Activated CD8-positive, alpha-beta memory T cell treated with anti-CD3 and anti-CD28 coated beads for 24 hours (primary cell): ENCODE results near the gene LDLRAD4.

Experiments used
- DNase-seq: peaks from one replicate; pipeline ENCODE4 v3.0.0-alpha.2; 2020

Gene LDLRAD4

DNA sequence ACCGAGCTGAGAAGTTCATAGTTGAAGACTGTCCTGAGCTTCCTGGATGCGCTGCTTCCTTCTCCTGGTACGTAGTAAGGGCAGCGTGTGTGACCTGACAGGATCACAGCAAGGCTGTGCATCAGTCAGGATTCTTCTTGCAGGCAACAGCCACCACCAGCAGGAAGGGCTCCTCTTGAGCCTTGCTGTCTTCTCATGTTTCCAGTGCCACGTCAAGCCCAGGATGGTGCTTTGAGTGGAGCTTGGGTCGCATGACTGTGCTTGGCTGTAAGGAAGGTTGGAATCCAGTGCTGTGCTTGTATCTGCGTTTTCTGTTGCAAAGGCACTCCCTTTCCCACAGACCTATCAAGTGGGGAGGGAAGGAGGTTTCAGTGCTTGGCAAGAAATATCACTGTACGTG lies 194.3 kb downstream of the LDLRAD4 start:
- peak; percentile 47 for DNase-seq

DNA sequence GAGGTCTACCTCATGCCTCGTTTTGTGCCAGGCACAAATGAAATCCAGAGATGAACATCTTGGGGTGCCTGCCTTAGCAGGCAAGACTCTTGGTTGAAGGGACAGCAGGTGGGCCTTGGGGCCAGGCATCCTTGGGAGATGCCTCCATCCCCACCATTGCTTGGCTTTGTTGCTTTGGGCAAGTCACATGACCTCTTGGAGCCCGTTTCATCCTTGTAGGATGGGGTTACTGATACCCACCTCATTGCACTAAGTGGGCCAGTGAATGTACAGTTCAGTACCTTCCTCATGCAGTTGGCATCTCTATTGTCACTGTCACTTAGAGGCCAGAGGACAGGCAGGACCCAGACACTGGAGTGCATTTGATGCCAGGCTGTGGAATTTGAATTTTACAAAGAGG lies 195.5 kb downstream of the LDLRAD4 start:
- DNase-seq: peak; percentile 33

DNA sequence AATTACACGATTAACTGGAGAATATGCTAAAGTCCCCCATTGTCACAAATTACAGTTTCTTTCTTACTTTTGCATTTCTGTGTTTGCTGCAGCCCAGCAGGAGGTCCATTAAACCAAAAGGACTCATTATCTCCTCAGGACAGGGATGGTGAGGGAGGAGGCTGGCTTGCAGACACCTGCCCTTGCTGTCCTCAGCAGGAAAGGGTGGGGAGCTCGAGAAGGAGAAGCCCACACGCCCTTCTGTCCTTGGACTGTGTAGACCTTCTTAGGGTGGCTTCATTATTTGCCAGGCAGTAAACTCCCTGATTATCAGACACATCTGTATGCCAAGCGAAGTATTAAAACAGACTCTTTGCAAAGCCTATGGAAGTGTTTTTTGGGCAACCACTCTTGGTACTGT lies 196.0 kb downstream of the LDLRAD4 start:
- DNase-seq: peak; percentile 38

DNA sequence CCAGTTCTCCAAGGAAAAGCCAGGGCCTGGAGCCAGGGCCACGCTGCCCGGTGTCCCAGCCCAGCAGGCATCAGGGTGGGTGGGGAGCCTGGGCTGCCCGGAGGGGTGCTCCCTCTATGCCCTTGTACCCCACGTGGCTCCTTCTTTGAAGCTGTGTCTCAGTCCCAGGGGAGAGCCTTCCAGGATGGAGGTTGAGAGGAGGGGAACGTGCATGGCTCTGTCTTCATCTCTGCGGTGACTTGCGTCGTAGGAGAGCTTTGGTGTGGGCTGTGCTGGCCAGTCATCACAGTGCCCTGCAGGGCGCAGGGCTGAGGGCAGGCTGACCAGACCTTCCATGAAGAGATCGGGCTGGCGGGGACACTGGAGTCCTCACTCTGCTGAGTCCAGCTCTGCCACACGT lies 197.2 kb downstream of the LDLRAD4 start:
- peak; percentile 53 for DNase-seq

DNA sequence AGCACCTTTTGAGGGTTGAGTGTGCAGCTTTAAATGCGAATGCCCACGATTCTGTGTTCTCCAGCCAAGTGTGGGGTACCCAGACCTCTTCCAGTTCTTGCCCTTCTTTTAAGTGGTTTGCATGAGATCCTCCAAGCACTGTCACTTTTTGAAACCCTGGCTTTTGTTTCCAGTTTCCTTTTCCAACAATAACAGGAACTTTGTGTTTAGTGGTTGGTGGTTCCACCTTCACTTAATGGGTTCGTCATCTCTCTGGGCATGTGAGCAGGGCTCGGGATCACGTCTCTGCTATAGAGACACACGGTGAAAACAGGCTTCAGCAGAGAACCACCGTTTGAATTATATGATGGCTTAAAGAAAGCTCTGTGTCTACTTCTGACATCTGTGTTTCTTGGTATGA lies 197.6 kb downstream of the LDLRAD4 start:
- DNase-seq: no peak

DNA sequence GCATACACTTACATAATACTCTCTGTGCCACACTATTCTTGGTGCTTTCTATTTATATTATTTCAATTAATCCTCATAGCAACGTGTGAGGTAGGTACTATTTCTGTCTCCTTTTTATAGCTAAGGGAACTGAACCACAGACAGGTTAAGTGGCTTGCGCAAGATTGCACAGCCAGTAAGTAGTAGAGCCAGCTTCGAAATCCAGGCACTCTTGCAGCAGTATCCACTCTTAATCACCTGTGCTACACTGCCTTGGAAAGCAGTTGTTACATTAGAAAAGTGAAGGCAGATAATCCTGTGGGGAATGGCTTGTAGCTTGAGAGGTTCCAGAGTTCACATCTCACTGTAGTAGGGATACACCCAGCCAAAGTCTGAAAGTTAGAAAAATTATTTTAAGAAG lies 198.3 kb downstream of the LDLRAD4 start:
- DNase-seq: no peak

DNA sequence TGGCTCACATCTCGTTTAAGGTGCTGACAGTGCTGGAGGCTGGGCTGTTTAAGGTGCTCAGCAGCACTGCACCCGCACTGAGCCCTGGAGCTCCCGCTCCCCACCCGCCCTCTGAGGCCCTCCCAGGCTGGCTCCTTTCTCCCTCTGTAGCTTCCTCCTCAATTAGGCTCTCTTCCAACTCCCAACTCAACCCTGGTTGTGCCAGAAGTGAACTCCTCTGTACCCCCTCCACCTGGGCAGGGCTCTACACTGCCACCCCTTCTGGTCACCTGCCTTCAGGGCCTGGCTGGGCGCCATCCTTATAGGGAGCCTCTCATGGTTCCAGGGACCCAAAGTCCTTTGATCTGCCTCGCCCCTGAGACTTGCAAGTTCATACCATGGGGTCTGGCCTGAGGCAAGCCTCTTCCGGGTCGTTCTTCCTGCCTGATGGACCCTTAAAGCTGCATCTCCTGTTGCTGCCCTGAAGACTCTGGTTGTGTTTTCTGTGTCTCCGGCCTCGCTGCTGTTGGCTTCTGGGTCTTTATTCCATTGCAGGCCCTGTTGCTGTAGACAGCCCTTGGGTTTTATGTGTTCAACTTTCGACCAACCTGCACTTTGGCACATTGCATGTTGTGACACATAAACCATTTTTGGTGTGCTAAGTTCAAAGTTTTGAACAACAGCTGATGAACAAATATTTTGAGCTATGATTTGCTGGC lies 199.6 kb downstream of the LDLRAD4 start:
- no peak for DNase-seq

DNA sequence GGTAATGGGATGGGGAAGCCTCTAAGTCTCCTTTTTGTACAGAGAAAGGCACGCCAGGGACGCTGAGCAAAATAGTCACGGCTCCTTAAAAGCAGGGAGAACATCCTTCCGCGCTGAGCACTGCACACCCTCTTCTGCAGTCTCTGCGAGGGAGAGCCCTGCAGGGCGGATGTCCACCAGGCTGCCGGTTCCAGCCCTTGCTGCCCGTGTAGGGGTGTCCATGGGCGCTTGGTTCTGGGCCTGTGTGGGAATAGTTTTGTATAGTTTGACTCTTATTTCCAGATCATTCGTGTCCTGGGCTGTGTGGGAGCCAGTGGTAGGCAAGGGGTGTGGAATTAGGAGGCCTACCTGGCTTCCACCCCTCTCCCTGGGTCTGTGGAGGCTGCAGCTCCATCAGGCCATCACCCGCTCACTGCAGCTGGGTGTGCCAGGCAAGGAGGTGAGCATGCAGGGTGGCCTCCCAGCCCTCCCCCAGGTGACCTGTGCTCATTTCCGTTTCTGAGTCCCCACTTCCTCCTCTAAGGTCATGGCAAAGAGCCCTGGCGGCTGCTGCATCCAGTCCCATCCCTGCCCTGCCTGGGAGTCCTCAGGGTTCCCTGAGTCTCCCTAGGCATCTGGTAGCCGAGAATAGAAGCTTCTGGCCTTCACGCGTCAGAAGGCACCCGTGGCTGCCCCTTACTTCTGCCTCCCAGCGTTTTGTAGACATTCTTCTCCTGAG lies 202.6 kb downstream of the LDLRAD4 start:
- DNase-seq: no peak

DNA sequence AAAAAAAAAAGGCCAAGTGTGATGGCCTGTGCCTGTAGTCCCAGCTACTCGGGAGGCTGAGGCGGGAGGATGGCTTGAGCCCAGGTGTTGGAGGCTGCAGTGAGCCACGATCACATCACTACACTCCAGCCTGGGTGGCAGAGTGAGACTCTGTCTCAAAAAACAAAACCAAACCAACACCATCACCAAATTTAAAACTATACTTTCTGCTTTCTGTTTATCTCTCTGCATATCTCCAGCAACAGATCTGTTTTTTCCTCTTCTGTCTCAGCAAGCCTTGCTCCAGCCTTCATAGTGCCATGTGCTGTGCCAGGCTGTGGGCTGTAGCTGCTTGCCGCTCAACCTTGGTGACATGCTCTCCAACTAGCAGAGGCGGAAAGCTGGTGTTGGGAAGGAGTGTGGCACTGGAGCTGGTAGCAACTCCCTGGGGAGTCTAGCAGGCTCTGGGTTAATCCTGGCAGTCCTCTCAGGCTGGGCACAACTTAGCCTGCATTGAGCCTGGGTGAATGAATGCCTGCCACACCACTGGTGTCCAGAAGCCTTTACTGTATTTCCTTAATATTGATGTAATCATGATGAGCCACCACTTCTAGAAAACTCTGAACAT lies 204.1 kb downstream of the LDLRAD4 start:
- DNase-seq: no peak

DNA sequence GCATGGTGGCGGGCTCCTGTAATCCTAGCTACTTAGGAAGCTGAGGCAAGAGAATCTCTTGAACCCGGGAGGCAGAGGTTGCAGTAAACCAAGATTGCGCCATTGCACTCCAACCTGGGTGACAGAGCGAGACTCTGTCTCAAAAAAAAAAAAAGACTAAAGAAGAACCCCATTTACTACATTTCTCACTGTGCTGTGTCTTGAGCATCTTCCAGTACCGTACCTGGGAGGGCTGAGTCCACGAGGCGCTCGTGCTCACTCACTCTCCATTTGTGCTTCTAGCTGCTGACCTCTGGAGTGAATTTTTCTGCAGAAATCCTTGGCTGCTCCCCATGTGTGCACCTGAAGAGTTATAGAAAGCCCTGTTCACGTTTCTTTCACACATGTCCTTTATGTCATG lies 204.8 kb downstream of the LDLRAD4 start:
- no peak for DNase-seq

DNA sequence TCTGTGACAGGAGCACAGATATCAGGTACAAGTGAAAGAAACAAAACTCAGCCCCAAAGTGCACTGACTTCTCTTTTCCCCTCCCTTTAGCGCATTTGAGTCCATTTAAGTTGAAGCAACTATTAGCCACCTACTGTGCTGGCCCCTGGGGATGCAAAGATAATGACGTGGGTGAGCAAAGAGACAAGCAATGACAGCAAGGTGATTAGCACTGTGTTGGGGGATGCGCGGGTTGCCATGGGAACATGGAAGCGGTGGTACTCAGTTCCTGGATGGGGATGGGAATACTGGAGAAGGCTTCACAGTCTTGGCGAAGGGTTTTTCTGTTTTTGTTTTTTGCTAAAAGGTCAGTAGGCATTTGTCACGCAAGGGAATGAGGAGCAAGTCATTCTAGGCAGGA lies 205.8 kb downstream of the LDLRAD4 start:
- no peak for DNase-seq

DNA sequence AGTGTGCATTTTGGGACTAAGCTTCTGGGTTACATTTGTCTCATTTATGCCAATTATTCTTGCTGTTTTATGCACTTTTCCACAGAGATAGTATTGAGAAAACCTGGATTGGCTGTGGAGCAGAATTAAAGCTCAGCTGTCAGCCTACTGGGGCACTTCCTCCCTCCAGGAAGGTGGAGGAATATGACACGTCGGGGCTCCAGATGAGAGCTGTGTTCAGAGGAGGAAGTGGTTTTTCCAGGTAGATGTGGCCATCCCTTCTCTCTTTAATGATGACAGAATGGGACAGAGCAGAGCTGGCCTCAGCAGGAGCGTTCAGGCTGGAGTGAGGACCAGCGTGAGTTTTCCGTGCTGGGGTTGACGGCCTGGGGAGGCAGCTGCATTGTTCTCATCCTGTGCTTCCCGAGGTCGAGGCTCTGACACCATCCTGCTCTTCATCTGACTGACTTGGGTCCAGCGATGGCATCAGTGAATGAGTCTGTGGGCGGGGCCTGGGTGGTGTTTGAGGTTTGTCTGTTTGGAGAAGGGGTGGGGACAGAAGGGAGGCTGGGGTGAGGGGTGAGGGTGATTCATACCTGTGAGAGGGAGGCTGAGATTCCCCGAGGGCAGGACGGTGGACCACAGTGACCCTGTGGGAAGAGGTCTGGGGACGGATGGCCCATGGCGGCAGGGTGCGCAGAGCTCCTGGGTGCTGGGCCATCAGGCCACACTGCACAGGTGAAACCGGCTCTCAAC lies 207.0 kb downstream of the LDLRAD4 start:
- no peak for DNase-seq

DNA sequence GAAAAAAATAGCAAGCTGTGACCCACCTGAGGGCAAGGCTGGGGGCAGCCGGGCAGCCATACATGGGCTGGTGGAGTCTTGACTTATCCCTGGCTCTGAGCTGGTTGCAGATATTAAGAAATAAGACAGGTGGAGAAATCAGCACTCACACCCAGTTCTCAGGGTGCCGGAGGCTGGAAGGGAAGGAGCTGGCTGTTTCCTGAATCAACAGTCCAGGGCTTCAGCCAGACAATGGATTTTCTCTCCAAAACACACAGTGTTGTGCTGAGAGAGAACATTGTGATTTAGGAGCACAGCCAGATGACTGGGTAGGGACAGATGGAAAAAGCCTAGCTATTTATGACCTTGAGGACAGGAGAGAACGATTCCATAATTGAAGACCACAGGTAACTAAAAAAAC lies 208.8 kb downstream of the LDLRAD4 start:
- DNase-seq: no peak

DNA sequence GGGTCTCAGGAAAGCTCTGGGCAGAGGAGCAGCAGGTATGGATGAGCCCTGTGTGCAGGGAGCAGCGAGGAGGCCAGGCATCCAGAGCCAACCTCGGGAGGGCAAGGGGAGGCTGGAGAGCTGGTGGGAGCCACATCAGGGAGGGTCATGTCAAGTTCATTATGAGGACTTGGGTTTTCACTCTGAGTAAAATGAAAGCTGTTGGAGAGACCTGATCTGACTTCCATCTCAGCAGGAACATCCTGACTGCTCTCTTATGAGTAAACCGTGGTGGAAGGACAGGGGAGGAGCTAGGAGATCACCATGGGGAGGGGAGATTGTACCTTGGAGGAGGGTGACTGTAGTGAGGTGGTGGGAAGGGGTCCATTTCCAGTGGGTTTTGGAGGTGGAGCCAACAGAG lies 209.8 kb downstream of the LDLRAD4 start:
- DNase-seq: no peak

DNA sequence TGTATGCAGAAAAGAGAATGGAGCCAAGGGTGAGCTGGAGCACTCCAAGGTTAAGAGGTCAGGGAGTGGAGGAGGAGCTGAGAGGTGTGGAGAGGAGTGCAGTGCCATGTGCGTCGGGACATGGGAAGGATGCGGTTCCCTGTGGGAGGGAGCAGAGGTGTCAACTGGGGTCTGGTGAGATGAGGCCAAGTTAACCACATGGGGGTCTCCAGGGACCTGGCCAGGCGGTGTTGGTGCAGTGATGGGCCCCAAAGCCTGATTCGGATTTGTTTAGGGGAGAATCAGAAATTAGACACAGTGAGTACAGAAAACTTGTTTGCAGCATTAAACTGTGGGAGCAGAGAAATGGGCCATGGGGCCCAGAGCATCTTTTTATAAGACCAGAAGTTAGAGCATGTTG lies 210.5 kb downstream of the LDLRAD4 start:
- DNase-seq: no peak

DNA sequence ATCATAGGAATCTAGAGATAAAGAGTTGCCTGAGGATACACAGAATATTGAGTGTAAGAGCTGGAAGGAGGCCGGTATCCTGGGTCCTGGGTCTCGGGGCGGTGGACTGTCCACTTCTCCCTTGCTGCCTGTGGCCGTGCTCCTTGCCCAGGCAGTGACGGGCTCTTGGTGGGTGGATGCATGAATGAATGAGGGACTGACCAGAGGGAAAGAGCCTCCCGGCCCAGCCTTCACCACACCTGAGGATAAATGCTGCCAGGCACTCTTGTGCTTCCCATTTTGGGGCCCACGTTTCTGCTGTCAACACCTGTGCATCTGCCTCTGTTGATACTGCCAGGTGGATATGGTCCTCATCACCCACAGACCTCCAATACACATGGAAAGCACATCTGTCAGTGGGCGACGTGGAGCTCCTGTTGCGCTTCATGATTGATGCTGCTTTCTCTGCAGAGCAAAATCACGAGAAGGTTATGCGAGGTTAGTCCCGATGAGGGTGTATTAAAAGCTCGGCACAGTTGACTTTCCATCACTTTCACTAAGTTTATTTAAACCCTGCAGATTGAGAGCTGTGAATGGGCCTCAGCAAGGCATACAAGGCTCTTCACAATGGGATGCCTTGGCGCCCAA lies 211.4 kb downstream of the LDLRAD4 start:
- no peak for DNase-seq

DNA sequence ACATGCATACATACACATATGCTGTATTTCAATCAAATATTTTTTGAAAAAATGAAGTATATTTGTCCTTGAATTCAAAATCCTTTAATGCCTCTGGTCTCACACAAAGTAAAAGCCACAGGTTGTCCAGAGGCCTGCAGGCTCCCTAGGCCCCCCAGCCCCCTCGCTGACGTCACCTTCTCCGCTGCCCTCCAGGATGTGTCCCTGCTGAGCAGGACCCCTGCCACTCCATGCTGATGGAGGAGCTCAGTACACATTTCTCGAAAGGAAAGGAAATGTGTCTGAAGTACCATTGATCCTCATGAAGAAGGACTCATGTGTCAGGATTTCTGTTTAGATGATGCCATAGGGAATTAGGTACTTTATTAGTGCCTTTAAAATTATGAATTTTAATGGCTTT lies 212.1 kb downstream of the LDLRAD4 start:
- DNase-seq: no peak

DNA sequence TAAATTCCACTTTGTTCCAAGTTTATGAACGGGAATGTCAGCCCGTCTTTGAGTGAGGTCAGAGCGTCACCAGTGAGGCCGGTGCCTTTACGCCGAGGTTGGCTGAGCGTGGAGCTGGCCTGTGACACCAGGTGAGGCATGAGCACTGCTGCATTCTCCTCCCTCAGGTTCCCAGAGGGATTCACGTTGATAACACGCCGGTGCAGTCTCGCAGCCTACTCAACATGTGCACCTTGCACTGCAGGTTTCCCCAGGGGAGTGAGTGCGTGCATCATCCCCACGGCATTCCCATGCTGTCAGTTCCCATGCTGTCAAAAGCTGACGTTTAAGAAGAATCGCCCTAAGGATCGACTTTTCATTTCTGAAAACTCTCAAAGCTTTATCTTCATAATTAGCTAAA lies 213.3 kb downstream of the LDLRAD4 start:
- no peak for DNase-seq

DNA sequence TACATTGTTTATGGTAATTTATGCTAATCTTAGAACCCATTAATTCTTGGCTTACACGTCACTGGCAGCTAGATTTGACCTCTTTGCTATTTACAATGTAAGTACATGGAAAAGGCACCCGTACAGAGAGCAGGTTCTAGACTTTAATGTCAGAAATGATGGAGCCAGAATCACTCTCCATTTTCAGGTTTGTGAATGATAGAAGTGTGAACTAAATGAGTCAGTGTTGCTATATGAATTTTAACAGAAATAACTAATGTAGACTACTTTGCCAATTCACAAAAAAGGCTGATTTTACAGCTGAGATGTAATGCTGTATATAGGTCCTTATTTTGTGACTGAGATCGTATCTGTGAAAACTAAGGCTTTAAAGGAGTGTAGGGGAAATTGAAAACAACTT lies 214.6 kb downstream of the LDLRAD4 start:
- DNase-seq: no peak

DNA sequence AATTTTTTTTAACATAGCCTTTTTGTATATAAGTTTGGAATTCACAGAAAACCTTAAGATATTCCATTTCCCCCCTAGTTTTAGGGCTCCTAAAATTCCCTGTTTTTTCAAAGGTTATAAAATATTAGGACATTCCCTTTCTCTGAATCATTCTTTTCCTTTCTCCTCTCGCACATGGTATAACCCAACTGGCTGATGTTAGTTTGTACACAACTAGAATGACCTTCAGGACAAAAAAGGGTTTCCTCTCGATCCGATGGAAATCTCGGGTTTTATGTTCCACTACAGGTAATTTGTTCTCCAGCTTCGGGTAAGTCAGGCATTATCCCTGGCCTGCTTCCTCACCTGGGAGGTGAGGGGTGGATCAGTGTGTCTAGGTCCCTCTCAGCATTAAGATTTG lies 215.1 kb downstream of the LDLRAD4 start:
- no peak for DNase-seq

DNA sequence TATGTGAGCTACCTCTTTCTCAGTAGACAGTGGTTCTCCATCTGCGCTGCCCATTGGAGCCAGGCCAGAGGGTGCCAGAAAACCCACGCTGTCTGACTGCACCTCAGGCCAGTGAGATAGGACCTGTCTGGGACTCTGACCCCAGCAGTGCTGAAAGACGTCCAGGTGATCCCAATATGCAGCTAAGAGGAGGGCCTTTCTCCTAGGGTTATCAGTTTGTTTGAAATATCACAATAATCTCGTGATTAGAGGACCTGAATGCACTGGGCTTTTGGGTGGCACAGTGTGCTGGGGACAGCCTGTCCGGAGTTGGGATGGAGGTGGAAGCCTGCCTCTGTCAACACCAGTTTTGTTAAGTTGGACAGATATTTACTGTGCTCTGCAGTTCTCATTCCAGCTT lies 216.3 kb downstream of the LDLRAD4 start:
- no peak for DNase-seq

DNA sequence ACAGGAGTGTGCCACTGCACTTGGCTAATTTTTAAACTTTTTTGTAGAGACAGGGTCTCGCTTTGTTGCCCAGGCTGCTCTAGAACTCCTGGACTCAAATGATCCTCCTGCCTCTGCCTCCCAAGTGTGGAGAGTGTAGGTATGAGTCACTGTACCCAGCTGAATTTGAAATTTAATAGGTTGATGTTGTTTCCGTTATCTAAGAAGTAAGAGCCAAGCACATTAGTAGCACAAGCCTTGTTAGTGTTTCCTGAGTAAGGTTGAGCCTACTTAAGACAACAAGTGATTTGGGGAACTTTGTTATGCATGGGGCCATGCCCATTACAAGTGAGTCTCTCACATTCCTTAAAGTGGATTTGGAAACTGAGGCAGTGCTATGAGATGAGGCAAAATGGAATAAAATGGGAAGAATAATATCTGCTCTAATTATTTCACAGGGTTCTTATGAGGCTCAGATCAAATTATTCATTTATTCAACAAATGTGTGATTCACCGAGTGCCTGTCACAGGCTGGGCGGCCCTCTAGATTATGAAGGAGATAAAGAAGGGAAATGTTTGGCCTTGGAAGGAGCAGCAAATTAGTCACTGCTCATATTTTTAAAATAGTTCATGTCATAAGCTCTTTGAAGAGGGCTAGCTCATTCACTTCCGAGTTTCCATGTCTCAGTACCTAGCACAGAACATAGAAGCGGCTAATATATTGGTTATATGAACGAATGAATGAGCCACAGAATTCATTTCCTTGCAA lies 217.2 kb downstream of the LDLRAD4 start:
- DNase-seq: no peak

DNA sequence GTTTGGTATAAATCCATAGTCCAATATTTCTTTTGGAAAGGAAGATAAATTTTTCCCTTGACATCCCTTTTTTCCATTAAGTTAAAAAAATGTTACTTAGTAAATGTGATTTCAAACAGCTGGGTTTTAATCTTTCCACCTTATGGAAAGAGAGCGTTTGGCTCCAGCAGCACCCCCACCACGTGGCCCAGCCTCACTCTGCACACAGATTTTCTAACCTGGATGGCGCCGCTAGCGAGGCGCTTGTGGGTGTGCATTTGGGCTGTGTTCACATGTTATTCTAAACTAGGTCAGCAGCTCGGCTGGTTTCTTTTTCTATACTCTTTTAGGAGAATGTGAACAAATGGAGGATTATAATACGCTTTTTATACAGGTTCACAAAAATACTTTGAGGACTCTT lies 218.0 kb downstream of the LDLRAD4 start:
- no peak for DNase-seq
